ENCODE data around the gene ZFP90.

Gene ZFP90

GRCh38 chr16:68592466-68593337 lies 53.6 kb downstream of the ZFP90 start:
- peak; percentile 3 to 28 for DNase-seq

- DNase-seq = no peak
These were observed 57.2 kb downstream of the ZFP90 start for GRCh38 chr16:68596266-68596665.

DNA sequence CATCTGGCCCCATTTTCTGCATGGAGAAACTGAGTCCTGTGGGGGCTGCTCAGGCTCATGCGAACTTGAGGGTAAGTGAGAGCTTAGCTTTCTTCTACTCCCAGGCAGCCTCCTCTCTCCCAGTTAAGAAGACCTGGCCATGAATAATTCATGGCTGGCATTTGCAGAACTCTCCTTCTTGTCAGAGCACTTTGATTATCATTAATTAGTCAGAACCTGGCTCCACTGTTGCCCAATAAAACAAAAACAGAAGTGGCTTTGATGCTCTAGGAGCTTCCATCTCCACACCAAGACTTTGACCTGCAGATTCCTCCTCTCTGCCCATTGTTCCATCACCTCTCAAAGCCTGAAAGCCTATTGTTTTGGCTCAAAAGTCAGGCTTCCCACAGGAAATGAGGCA lies 60.5 kb downstream of the ZFP90 start:
- no peak for DNase-seq

DNA sequence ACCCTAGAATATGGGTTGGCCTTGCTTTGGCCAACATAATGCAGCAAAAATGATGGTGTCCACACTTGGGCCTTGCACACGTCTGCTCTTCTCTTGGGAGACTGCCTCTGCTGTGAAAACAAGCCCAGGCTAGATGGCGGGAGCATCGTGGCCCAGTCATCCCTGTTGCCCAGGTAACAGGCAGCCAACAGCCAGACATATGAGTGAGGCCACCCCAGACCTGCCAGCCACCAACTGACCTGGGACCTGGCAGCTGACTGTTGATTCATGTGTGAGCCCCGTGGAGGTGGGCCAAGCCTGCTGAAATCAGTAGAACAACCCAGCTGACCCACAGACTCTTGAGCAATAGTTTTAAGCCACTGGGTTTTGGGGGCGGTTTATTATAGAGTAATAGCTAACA lies 66.7 kb downstream of the ZFP90 start:
- DNase-seq = no peak

DNA sequence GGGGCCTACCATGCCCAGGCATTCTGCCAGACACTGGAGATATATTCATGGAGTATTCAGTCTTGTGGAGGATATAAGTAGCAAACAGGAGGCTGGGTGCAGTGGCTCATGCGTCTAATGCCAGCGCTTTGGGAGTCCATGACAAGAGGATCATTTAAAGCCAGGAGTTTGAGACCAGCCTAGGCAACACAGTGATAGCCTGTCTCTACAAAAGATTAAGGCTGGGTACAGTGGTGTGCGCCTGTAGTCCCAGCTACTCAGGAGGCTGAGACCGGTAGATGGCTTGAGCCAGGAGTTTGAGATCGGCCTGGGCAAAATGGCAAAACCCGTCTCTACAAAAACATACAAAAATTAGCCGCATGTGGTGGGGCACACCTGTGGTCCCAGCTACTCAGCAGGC lies 68.4 kb downstream of the ZFP90 start:
- DNase-seq = no peak

GRCh38 chr16:68608330-68608729 lies 69.2 kb downstream of the ZFP90 start:
- no peak for DNase-seq

- no peak for DNase-seq
These were observed 73.9 kb downstream of the ZFP90 start for GRCh38 chr16:68612996-68613395.

GRCh38 chr16:68617734-68618133 lies 78.6 kb downstream of the ZFP90 start:
- DNase-seq = no peak

All from inflammatory macrophage treated with lipopolysaccharide for 1 hour (primary cell).